ENCODE measurements around the gene ARID5B.
"Not testable (repeated sequence)": the region's sequence is repeated elsewhere in the genome, so short reads cannot be mapped to it uniquely, and the experiment has no call there.

The ARID5B gene

DNA sequence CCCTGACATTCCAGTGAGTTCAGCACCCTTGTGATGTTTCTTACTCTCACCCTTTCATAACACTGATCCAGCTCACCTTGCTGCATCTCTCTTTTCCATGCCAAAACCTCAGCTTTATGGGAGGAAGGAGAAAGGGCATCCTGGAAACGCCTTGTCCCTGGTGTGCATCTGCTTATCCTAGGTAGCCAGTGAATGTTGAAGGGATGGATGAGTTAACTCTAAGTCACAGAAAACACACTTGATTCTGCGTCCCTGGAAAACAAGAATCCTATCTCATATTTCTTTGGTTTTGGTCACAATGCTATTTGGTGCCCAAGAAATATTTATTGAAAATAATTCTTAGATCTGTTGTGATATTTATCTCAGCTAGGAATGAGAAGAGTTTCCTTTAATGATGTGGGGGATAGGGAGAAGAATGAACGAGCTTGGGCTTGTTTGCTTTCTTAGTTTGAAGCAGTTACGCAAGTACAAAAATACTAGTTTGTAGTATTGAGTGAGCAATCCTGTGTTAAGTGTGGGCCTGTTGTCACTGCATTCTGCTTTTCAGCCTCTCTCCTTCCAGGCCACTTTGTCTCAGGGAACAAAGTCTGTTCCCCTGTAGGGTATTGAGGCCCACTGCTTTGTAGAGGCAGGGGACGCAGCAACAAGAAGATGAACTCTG lies 126.5 kb downstream of the ARID5B start:
- Histone ChIP-seq H3K4me1 (ENCODE audit: insufficient read depth, low read length) (no peaks in the 10 kb centered on the region), H3K9me3 (ENCODE audit: insufficient read depth, low read length, severe bottlenecking) (no peaks in the 10 kb centered on the region), H3K27ac (ENCODE audit: low read length) (no peak overlapping the region), H3K4me3 (ENCODE audit: low read depth in 1 of 2, low read length in 2 of 2) (no peak overlapping the region), H3K36me3 (ENCODE audit: insufficient read depth, low read length) (no peaks in the 10 kb centered on the region), H3K79me2 (ENCODE audit: insufficient read depth, low read length) (no peaks in the 10 kb centered on the region), H3K27me3 (ENCODE audit: insufficient read depth, low read length, poor library complexity) (no peaks in the 10 kb centered on the region), H4K20me1 (ENCODE audit: insufficient read depth, low read length) (no peaks in the 10 kb centered on the region), H3K9ac (ENCODE audit: low read depth, low read length) (no peak overlapping the region), H3K4me2 (ENCODE audit: insufficient read depth, low read length) (no peak overlapping the region), H2AFZ (ENCODE audit: low read depth, low read length) (no peak overlapping the region)
- no peak for DNase-seq
- ATAC-seq (ENCODE audit: insufficient read depth, low read depth): no peak
- TF ChIP-seq EZH2 (IDR thresholded peaks at IDR 0.05; ENCODE audit: borderline replicate concordance, low read depth, low read length, severe bottlenecking): no peak
- TF ChIP-seq CTCF (IDR thresholded peaks at IDR 0.05; ENCODE audit: borderline replicate concordance, extremely low read depth, low read length, poor library complexity, severe bottlenecking): no peak

GRCh38 chr10:62028502-62028842 lies 127.0 kb downstream of the ARID5B start:
- H3K9ac ChIP-seq (ENCODE audit: low read depth, low read length); H3K36me3 ChIP-seq (ENCODE audit: insufficient read depth, low read length); ATAC-seq (ENCODE audit: insufficient read depth, low read depth); H4K20me1 ChIP-seq (ENCODE audit: insufficient read depth, low read length); DNase-seq; H3K9me3 ChIP-seq (ENCODE audit: insufficient read depth, low read length, severe bottlenecking); H3K4me2 ChIP-seq (ENCODE audit: insufficient read depth, low read length); H3K27ac ChIP-seq (ENCODE audit: low read length); H3K27me3 ChIP-seq (ENCODE audit: insufficient read depth, low read length, poor library complexity); H3K79me2 ChIP-seq (ENCODE audit: insufficient read depth, low read length); H2AFZ ChIP-seq (ENCODE audit: low read depth, low read length); H3K4me1 ChIP-seq (ENCODE audit: insufficient read depth, low read length); H3K4me3 ChIP-seq (ENCODE audit: low read depth in 1 of 2, low read length in 2 of 2): not testable (repeated sequence)

DNA sequence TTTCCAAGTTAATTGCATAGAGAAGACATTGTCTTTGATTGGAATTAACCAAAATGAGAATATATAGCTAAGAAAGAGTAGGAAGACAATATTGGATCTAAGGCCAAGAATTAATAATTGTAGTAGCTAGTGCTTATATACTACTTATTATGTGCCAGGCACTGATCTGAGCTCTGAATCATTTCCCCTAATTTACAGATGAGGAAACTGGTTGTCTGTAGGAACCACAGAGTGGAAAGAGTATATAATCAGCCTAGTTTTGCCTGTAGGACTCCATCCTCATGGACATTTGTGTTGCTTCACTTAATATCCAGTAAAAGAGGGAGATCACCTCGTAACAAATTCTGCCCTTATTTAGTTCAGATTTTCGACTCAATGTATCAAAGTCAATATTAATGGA lies 127.9 kb downstream of the ARID5B start:
- H2AFZ ChIP-seq (ENCODE audit: low read depth, low read length): no peak overlapping the region
- H3K27me3 ChIP-seq (ENCODE audit: insufficient read depth, low read length, poor library complexity): no peaks in the 10 kb centered on the region
- no peaks in the 10 kb centered on the region for H4K20me1 ChIP-seq (ENCODE audit: insufficient read depth, low read length)
- no peak for DNase-seq
- no peaks in the 10 kb centered on the region for H3K79me2 ChIP-seq (ENCODE audit: insufficient read depth, low read length)
- no peak for ATAC-seq (ENCODE audit: insufficient read depth, low read depth)
- H3K9ac ChIP-seq (ENCODE audit: low read depth, low read length): no peak overlapping the region
- no peak overlapping the region for H3K4me3 ChIP-seq (ENCODE audit: low read depth in 1 of 2, low read length in 2 of 2)
- no peak overlapping the region for H3K4me2 ChIP-seq (ENCODE audit: insufficient read depth, low read length)
- no peaks in the 10 kb centered on the region for H3K9me3 ChIP-seq (ENCODE audit: insufficient read depth, low read length, severe bottlenecking)
- no peaks in the 10 kb centered on the region for H3K4me1 ChIP-seq (ENCODE audit: insufficient read depth, low read length)
- TF ChIP-seq EZH2 (IDR thresholded peaks at IDR 0.05; ENCODE audit: borderline replicate concordance, low read depth, low read length, severe bottlenecking) (no peak), CTCF (IDR thresholded peaks at IDR 0.05; ENCODE audit: borderline replicate concordance, extremely low read depth, low read length, poor library complexity, severe bottlenecking) (no peak)
- H3K36me3 ChIP-seq (ENCODE audit: insufficient read depth, low read length): no peaks in the 10 kb centered on the region
- H3K27ac ChIP-seq (ENCODE audit: low read length): no peak overlapping the region

GRCh38 chr10:62031507-62031906 lies 130.0 kb downstream of the ARID5B start:
- H2AFZ ChIP-seq (ENCODE audit: low read depth, low read length): no peak overlapping the region
- DNase-seq: no peak

More at GRCh38 chr10:62031507-62031906, 130.0 kb downstream of the ARID5B start:
- Histone ChIP-seq H3K36me3 (ENCODE audit: insufficient read depth, low read length) (no peaks in the 10 kb centered on the region), H3K27ac (ENCODE audit: low read length) (no peak overlapping the region), H3K4me2 (ENCODE audit: insufficient read depth, low read length) (no peak overlapping the region), H3K9me3 (ENCODE audit: insufficient read depth, low read length, severe bottlenecking) (no peaks in the 10 kb centered on the region), H3K79me2 (ENCODE audit: insufficient read depth, low read length) (no peaks in the 10 kb centered on the region), H3K4me1 (ENCODE audit: insufficient read depth, low read length) (no peaks in the 10 kb centered on the region), H4K20me1 (ENCODE audit: insufficient read depth, low read length) (no peaks in the 10 kb centered on the region), H3K27me3 (ENCODE audit: insufficient read depth, low read length, poor library complexity) (no peaks in the 10 kb centered on the region), H3K9ac (ENCODE audit: low read depth, low read length) (no peak overlapping the region), H3K4me3 (ENCODE audit: low read depth in 1 of 2, low read length in 2 of 2) (no peak overlapping the region)
- no peak for TF ChIP-seq CTCF (IDR thresholded peaks at IDR 0.05; ENCODE audit: borderline replicate concordance, extremely low read depth, low read length, poor library complexity, severe bottlenecking)
- TF ChIP-seq EZH2 (IDR thresholded peaks at IDR 0.05; ENCODE audit: borderline replicate concordance, low read depth, low read length, severe bottlenecking): no peak
- no peak for ATAC-seq (ENCODE audit: insufficient read depth, low read depth)
